ENCODE results near the gene PHACTR4.
A peak's percentile ranks its signal among the peaks of the same experiment; 100 is the strongest.

The PHACTR4 gene

DNA sequence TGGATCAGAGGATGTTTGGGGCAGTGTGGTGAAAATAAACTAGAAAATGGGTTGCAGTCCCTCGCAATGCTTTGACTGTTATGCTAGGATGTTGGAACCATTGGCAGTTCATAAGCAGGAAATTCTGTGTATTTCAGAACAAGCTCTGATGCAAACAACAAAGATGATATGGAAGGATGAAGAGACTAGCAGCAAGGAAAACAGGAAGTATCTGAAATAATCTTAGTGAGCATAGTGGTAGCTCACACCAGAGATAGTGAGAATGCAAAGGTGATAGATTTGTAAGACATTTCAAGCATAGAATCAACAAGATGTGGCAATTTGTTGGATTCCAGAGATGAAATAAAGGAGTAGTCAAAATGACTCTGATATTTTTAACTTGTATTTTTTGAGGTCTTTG, 125.2 kb downstream of the PHACTR4 start:
- DNase-seq (ENCODE audit: low read depth in 1 of 2, low spot score in 1 of 2) = peak in 1 of 2 experiments; percentile 10
- no peak overlapping the region for H3K4me3 ChIP-seq (replicated peaks; ENCODE audit: insufficient read depth, low read length)
- H3K27me3 ChIP-seq (ENCODE audit: insufficient read depth, poor library complexity, severe bottlenecking) = no peaks in the 10 kb centered on the region
- TF ChIP-seq POLR2AphosphoS5 (IDR thresholded peaks at IDR 0.05; ENCODE audit: low read depth) (no peak), GABPA (IDR thresholded peaks at IDR 0.05; ENCODE audit: low read depth) (no peak), SPI1 (IDR thresholded peaks at IDR 0.05; ENCODE audit: borderline replicate concordance, low read depth) (no peak), CTCF (IDR thresholded peaks at IDR 0.05; ENCODE audit: insufficient read depth, low read length) (no peak)
- TF ChIP-seq, protein P1, sequence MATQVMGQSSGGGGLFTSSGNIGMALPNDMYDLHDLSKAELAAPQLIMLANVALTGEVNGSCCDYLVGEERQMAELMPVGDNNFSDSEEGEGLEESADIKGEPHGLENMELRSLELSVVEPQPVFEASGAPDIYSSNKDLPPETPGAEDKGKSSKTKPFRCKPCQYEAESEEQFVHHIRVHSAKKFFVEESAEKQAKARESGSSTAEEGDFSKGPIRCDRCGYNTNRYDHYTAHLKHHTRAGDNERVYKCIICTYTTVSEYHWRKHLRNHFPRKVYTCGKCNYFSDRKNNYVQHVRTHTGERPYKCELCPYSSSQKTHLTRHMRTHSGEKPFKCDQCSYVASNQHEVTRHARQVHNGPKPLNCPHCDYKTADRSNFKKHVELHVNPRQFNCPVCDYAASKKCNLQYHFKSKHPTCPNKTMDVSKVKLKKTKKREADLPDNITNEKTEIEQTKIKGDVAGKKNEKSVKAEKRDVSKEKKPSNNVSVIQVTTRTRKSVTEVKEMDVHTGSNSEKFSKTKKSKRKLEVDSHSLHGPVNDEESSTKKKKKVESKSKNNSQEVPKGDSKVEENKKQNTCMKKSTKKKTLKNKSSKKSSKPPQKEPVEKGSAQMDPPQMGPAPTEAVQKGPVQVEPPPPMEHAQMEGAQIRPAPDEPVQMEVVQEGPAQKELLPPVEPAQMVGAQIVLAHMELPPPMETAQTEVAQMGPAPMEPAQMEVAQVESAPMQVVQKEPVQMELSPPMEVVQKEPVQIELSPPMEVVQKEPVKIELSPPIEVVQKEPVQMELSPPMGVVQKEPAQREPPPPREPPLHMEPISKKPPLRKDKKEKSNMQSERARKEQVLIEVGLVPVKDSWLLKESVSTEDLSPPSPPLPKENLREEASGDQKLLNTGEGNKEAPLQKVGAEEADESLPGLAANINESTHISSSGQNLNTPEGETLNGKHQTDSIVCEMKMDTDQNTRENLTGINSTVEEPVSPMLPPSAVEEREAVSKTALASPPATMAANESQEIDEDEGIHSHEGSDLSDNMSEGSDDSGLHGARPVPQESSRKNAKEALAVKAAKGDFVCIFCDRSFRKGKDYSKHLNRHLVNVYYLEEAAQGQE (IDR thresholded peaks at IDR 0.05; ENCODE audit: insufficient replicate concordance, low read depth) = no peak
- H3K27ac ChIP-seq (replicated peaks) = no peak overlapping the region

DNA sequence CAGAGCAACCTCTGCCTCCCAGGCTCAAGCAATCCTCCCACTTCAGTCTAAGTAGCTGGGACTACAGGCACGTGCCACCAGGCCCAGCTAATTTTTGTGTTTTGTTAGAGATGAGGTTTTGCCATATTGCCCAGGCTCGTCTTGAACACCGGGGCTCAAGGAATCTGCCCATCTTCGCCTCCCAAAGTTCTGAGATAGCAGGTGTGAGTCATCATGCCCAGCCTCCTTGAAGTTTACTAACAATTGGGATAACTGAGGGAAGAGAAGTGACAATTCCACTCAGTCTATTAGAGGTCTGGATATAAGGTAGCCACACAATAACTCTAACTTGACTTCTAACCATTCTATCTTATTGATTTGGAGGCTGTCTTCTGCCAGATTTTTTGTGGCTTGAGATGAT, 130.0 kb downstream of the PHACTR4 start:
- Histone ChIP-seq H3K4me3 (replicated peaks; ENCODE audit: insufficient read depth, low read length) (no peak overlapping the region), H3K27me3 (ENCODE audit: insufficient read depth, poor library complexity, severe bottlenecking) (no peaks in the 10 kb centered on the region), H3K27ac (replicated peaks) (no peak overlapping the region)
- TF ChIP-seq GABPA (IDR thresholded peaks at IDR 0.05; ENCODE audit: low read depth) (no peak), SPI1 (IDR thresholded peaks at IDR 0.05; ENCODE audit: borderline replicate concordance, low read depth) (no peak), POLR2AphosphoS5 (IDR thresholded peaks at IDR 0.05; ENCODE audit: low read depth) (no peak), CTCF (IDR thresholded peaks at IDR 0.05; ENCODE audit: insufficient read depth, low read length) (no peak)
- TF ChIP-seq, protein P1 (IDR thresholded peaks at IDR 0.05; ENCODE audit: insufficient replicate concordance, low read depth) = no peak
- no peak for DNase-seq (ENCODE audit: low read depth in 1 of 2, low spot score in 1 of 2)

- Histone ChIP-seq H3K4me3 (replicated peaks; ENCODE audit: insufficient read depth, low read length) (no peak overlapping the region), H3K27me3 (ENCODE audit: insufficient read depth, poor library complexity, severe bottlenecking) (no peaks in the 10 kb centered on the region), H3K27ac (replicated peaks) (no peak overlapping the region)
- TF ChIP-seq POLR2AphosphoS5 (IDR thresholded peaks at IDR 0.05; ENCODE audit: low read depth) (no peak), CTCF (IDR thresholded peaks at IDR 0.05; ENCODE audit: insufficient read depth, low read length) (no peak), GABPA (IDR thresholded peaks at IDR 0.05; ENCODE audit: low read depth) (no peak), SPI1 (IDR thresholded peaks at IDR 0.05; ENCODE audit: borderline replicate concordance, low read depth) (no peak)
- TF ChIP-seq, protein P1 (IDR thresholded peaks at IDR 0.05; ENCODE audit: insufficient replicate concordance, low read depth) = no peak
- DNase-seq (ENCODE audit: low read depth in 1 of 2, low spot score in 1 of 2) = no peak
These were observed 132.4 kb downstream of the PHACTR4 start for GRCh38 chr1:28501925-28502324.

All from HL-60 (cell line).